DND-41 (cell line): ENCODE measurements around the gene HOXA9.

ENCODE experiments used
- CTCF ChIP-seq: IDR thresholded peaks from 2 replicates; pipeline ENCODE4 v1.5.1; 2012; ENCODE audit warnings: borderline replicate concordance, low read length, moderate library complexity, mild to moderate bottlenecking; ENCODE audit not compliant: poor library complexity, severe bottlenecking; ENCODE audit errors: extremely low read depth
- EZH2 ChIP-seq: IDR thresholded peaks from 3 replicates; pipeline ENCODE4 v1.6.1; 2012; ENCODE audit warnings: borderline replicate concordance, low read depth, mild to moderate bottlenecking, moderate library complexity, low read length, inconsistent platforms; ENCODE audit not compliant: severe bottlenecking

GRCh38 chr7:27163288-27164044, 1.9 kb downstream of the HOXA9 start:
- TF ChIP-seq CTCF (no peak), EZH2 (no peak)
